GM12878 (cell line): ENCODE data around the gene RALGDS. TPM values are rescaled to one million over a fixed set of nuclear protein-coding genes. Genes with fewer than 3 reads are reported as not detected.

Experiments used
- ATAC-seq: fragments of 200-7000 bp; cut with Tn5 transposase; 3 replicates; pipeline ENCODE4 v1.9.1; 2020; ENCODE audit warnings: mild to moderate bottlenecking, moderate library complexity
- BruUV-seq: library from RNA; stranded (reverse); fragments of 400-500 nt; replicated peaks from 2 replicates; lab custom pipeline; 2021; lab: Mats Ljungman, UMichigan
- CTCF ChIA-PET: fragments of 300-600 bp; sonication (Branson Sonifier 250); formaldehyde crosslinking; extraction: SDS; loops from one replicate; lab custom pipeline; 2021; ENCODE audit warnings: inconsistent platforms; lab: Yijun Ruan, JAX
- POLR2A ChIA-PET: fragments of 350-600 bp; formaldehyde crosslinking; extraction: SDS; loops from one replicate; lab custom pipeline; 2021; ENCODE audit warnings: inconsistent platforms; lab: Charles Lee
- RAD21 ChIA-PET: fragments of 300-600 bp; sonication (Branson Sonifier 250); formaldehyde crosslinking; loops from one replicate; lab custom pipeline; 2023; ENCODE audit warnings: antibody characterized with exemption; ENCODE audit not compliant: unreplicated experiment; lab: Charles Lee
- SMC1A ChIA-PET: fragments of 300-600 bp; sonication (Branson Sonifier 250); formaldehyde crosslinking; loops from one replicate; lab custom pipeline; 2023; ENCODE audit not compliant: unreplicated experiment, uncharacterized antibody; lab: Charles Lee
- DNase-seq: peaks from one replicate; pipeline ENCODE4 v3.0.0-alpha.2; 2011; ENCODE audit warnings: low read depth, low spot score
- FAIRE-seq: peaks from 3 replicates; lab custom pipeline; 2011; peaks lifted over from hg19 to GRCh38; lab: Jason Lieb, UNC
- H2AFZ ChIP-seq: 2 replicates; pipeline ENCODE4 v1.6.0; 2011; ENCODE audit warnings: low read depth, low read length, control low read depth; ENCODE audit not compliant: control insufficient read depth
- H3K27ac ChIP-seq: 2 replicates; pipeline ENCODE4 v1.5.1; 2011; ENCODE audit warnings: control low read depth; ENCODE audit not compliant: control insufficient read depth, insufficient read depth
- H3K27me3 ChIP-seq, 2 experiments: replicated peaks in 1 of 2; 2 replicates each; pipeline versions ENCODE4 v1.6.0 to v1.6.1; 2011; ENCODE audit warnings: low read length in 1 of 2; ENCODE audit not compliant: control insufficient read depth in 2 of 2, insufficient read depth in 2 of 2
- H3K36me3 ChIP-seq, 2 experiments: 2 replicates each; pipeline ENCODE4 v1.5.1; 2011; ENCODE audit warnings: low read length in 1 of 2; ENCODE audit not compliant: control insufficient read depth in 2 of 2, insufficient read depth in 2 of 2
- H3K4me1 ChIP-seq: 2 replicates; pipeline ENCODE4 v1.6.1; 2011; ENCODE audit warnings: mild to moderate bottlenecking, low read length, moderate library complexity, mixed read lengths; ENCODE audit not compliant: control insufficient read depth, insufficient read depth
- H3K4me2 ChIP-seq: 2 replicates; pipeline ENCODE4 v1.6.0; 2011; ENCODE audit warnings: control low read depth; ENCODE audit not compliant: control insufficient read depth, insufficient read depth
- H3K4me3 ChIP-seq: fragments of 200-600 bp; sonication (generic); 2 replicates; pipeline ENCODE4 v1.5.1; 2016
- H3K79me2 ChIP-seq: 2 replicates; pipeline ENCODE4 v1.6.0; 2011; ENCODE audit warnings: low read length; ENCODE audit not compliant: control insufficient read depth, insufficient read depth
- H3K9ac ChIP-seq: 2 replicates; pipeline ENCODE4 v1.8.0; 2011; ENCODE audit warnings: low read length, control low read depth, mixed read lengths; ENCODE audit not compliant: control insufficient read depth, insufficient read depth
- H3K9me3 ChIP-seq: replicated peaks from 3 replicates; pipeline ENCODE4 v1.5.1; 2011; ENCODE audit warnings: mild to moderate bottlenecking, low read length; ENCODE audit not compliant: control insufficient read depth, insufficient read depth
- H4K20me1 ChIP-seq: 2 replicates; pipeline ENCODE4 v1.6.0; 2011; ENCODE audit not compliant: control insufficient read depth, insufficient read depth
- BCL11A ChIP-seq: IDR thresholded peaks from 2 replicates; pipeline ENCODE4 v1.6.1; 2011; ENCODE audit warnings: low read depth, low read length
- BHLHE40 ChIP-seq, 2 experiments: fragments of 450-650 bp in 1 of 2; IDR thresholded peaks; 2 replicates each; pipeline ENCODE4 v1.6.1; 2011 to 2017; ENCODE audit warnings: low read depth in 2 of 2, borderline replicate concordance in 1 of 2, improper control_type of control experiment in 1 of 2, low read length in 1 of 2, mild to moderate bottlenecking in 1 of 2
- CREB1 ChIP-seq: IDR thresholded peaks from 2 replicates; pipeline ENCODE4 v1.6.1; 2012; ENCODE audit warnings: low read depth, mild to moderate bottlenecking, inconsistent platforms
- HCFC1 ChIP-seq: fragments of 150-350 bp; IDR thresholded peaks from 2 replicates; pipeline ENCODE4 v1.6.1; 2014; ENCODE audit warnings: low read length
- HDAC6 ChIP-seq: fragments of 200-600 bp; sonication (generic); IDR thresholded peaks from one replicate; pipeline ENCODE4 v1.8.0; 2017; ENCODE audit warnings: antibody characterized with exemption; ENCODE audit not compliant: unreplicated experiment
- JUNB ChIP-seq: IDR thresholded peaks from 2 replicates; pipeline ENCODE4 v1.6.1; 2016; ENCODE audit warnings: antibody characterized with exemption, mild to moderate bottlenecking
- JUND ChIP-seq: IDR thresholded peaks from 2 replicates; pipeline ENCODE4 v1.6.1; 2012; ENCODE audit warnings: low read depth, mild to moderate bottlenecking, low read length, improper control_type of control experiment, moderate library complexity
- MTA3 ChIP-seq: IDR thresholded peaks from 2 replicates; pipeline ENCODE4 v1.6.1; 2012; ENCODE audit warnings: low read length, inconsistent platforms, borderline replicate concordance
- NBN ChIP-seq: fragments of 450-650 bp; IDR thresholded peaks from 2 replicates; pipeline ENCODE4 v1.6.1; 2016
- SRF ChIP-seq, 2 experiments: IDR thresholded peaks; 2 replicates each; pipeline ENCODE4 v1.6.1; 2011; ENCODE audit warnings: low read depth in 2 of 2, low read length in 2 of 2, mild to moderate bottlenecking in 1 of 2, moderate library complexity in 1 of 2
- TCF12 ChIP-seq: IDR thresholded peaks from 2 replicates; pipeline ENCODE4 v1.6.1; 2011; ENCODE audit warnings: low read depth, mild to moderate bottlenecking, low read length
- ZSCAN29 ChIP-seq: fragments of 450-650 bp; IDR thresholded peaks from 2 replicates; pipeline ENCODE4 v1.6.1; 2017; ENCODE audit warnings: mild to moderate bottlenecking, moderate library complexity
- WGBS: methylation state at CpG from one replicate; pipeline ENCODE4 v1.1.6; 2016; ENCODE audit warnings: low lambda C conversion rate; ENCODE audit not compliant: insufficient replicate concordance, insufficient coverage; ENCODE audit errors: missing lambda C conversion rate; 5-methylcytosine and 5-hydroxymethylcytosine counted together
- in situ Hi-C: fragments of 300-500 bp; cut with MboI; formaldehyde crosslinking; loops from 9 replicates; pipeline ENCODE4 v1.14.3; 2018; ENCODE audit warnings: mixed read lengths
- intact Hi-C: fragments of 100-400 bp; cut with micrococcal nuclease; formaldehyde crosslinking; loops from one replicate; pipeline ENCODE4 v1.14.2; 2022; ENCODE audit not compliant: unreplicated experiment
- polyA plus RNA-seq, 11 experiments: library from polyadenylated mRNA; depleted of rRNA in 4 of 11; unstranded in 6 of 11; stranded (reverse) in 5 of 11; fragments of >200 nt; fragmentation: Nextera tagmentation in 4 of 11; fragmentation: Illumina TruSeq in 1 of 11; extraction: Ambion mirVana in 4 of 11; extraction: Trizol in 1 of 11; gene quantifications; 1 replicate in 1 of 11; 2 replicates in 10 of 11; pipeline versions ENCODE4 v1.2.1 to v1.2.3, GENCODE V29; 2011 to 2016; ENCODE audit warnings: inconsistent platforms in 2 of 11, missing spikeins in 2 of 11, low read depth in 1 of 11
- total RNA-seq, 4 experiments: library from RNA; depleted of rRNA in 3 of 4; stranded (reverse); fragments of >200 nt in 3 of 4; fragmentation: Illumina TruSeq in 1 of 4; extraction: Trizol in 1 of 4; gene quantifications; 2 replicates each; pipeline versions ENCODE4 v1.2.1 to v1.2.3, GENCODE V29; 2013 to 2021

RALGDS gene
- total and polyA plus RNA-seq, 10 of the 15 experiments (the other 5 are each of a cell fraction or from before 2014, with no cell fraction given): 1.3 to 48.6 (median 21.2) TPM

- Histone ChIP-seq H3K79me2 (no peaks in the 10 kb centered on the region), H3K4me3 (no peak overlapping the region), H4K20me1 (no peaks in the 10 kb centered on the region), H3K4me2 (no peak overlapping the region), H3K27ac (no peak overlapping the region), H3K4me1 (no peaks in the 10 kb centered on the region), H3K9ac (no peak overlapping the region), H3K9me3 (no peaks in the 10 kb centered on the region), H3K36me3 (no peaks in the 10 kb centered on the region), H2AFZ (no peak overlapping the region), H3K27me3 (no peaks in the 10 kb centered on the region)
- 83% methylated on average over 3 of the region's 3 CpGs for WGBS
- TF ChIP-seq HCFC1 (no peak), SRF (IDR thresholded peaks at IDR 0.05; ENCODE audit: low read depth in 2 of 2, low read length in 2 of 2) (no peak), HDAC6 (no peak), BHLHE40 (IDR thresholded peaks at IDR 0.05; ENCODE audit: borderline replicate concordance in 1 of 2, low read depth in 2 of 2, low read length in 1 of 2) (no peak), JUNB (no peak), ZSCAN29 (no peak), NBN (no peak), JUND (no peak), TCF12 (no peak), BCL11A (no peak), MTA3 (no peak), CREB1 (no peak)
- ATAC-seq (no peak), DNase-seq (no peak), FAIRE-seq (no peak)
- RAD21 ChIA-PET: no interaction called here
- BruUV-seq: no TSS peak
- in situ Hi-C loops: no loop called here
- SMC1A ChIA-PET: interaction anchor here (1.1 to 1.4 kb wide), 2 partner anchors 29 to 47 kb away, joined by 3 read pairs; no protein-coding TSS in a partner anchor
- POLR2A ChIA-PET: no interaction called here
- intact Hi-C loops: no loop called here
- CTCF ChIA-PET: interaction anchor here (1.0 to 2.4 kb wide), 4 partner anchors 11 to 137 kb away, joined by 4 to 10 read pairs (median 8); no protein-coding TSS in a partner anchor
Observed at GRCh38 chr9:133158695-133159094, 37.7 kb upstream of the RALGDS start.
